WTC11 (cell line): ENCODE measurements around the gene CACNB4. TPM values are rescaled to one million over a fixed set of nuclear protein-coding genes. Genes with fewer than 3 reads are reported as not detected.

ENCODE experiments used
- total RNA-seq: library from RNA; stranded (reverse); gene quantifications from 3 replicates; pipeline ENCODE4 v1.2.3, GENCODE V29; 2021

CACNB4 gene
- total RNA-seq, 1 experiment from 2014 or later = 4.7 TPM

Other genes with a start within 250 kb of the CACNB4 start
- gene STAM2, start 76.7 kb upstream of the CACNB4 start, total RNA-seq = 9.0 to 12.0 TPM (median 11.1 TPM) in 3 replicates
- gene FMNL2, start 236.1 kb upstream of the CACNB4 start, total RNA-seq = 43.0 to 45.5 TPM (median 43.7 TPM) in 3 replicates